ENCODE results near the gene LRRC75A.

GRCh38 chr17:16527298-16527697, 35.3 kb upstream of the LRRC75A start:
- TF ChIP-seq POLR2A (IDR thresholded peaks at IDR 0.05) (no peak), CTCF (IDR thresholded peaks at IDR 0.05) (no peak)
